WTC11 (cell line): Measurements from ENCODE around the gene POU2F3. TPM values are rescaled to one million over a fixed set of nuclear protein-coding genes. Genes with fewer than 3 reads are reported as not detected.

ENCODE experiments used
- ATAC-seq: fragments of 200-7000 bp; cut with Tn5 transposase; 2 replicates; pipeline ENCODE4 v1.10.0; 2021; ENCODE audit warnings: mild to moderate bottlenecking, moderate library complexity
- CTCF ChIA-PET: fragments of 300-600 bp; sonication (Branson Sonifier 250); formaldehyde crosslinking; loops from one replicate; lab custom pipeline; 2021; ENCODE audit warnings: antibody characterized with exemption; lab: Charles Lee
- POLR2A ChIA-PET: fragments of 350-600 bp; sonication (Branson Sonifier 250); formaldehyde crosslinking; loops from one replicate; lab custom pipeline; 2021; ENCODE audit warnings: antibody characterized with exemption; lab: Charles Lee
- DNase-seq: peaks from one replicate; pipeline ENCODE4 v3.0.0; 2021; ENCODE audit warnings: low spot score
- H3K27ac Mint-ChIP-seq: 2 replicates; pipeline ENCODE4 v1.8.0; 2021; ENCODE audit warnings: mixed read lengths
- H3K27me3 Mint-ChIP-seq: 2 replicates; pipeline ENCODE4 v1.8.0; 2021; ENCODE audit warnings: low read depth, mild to moderate bottlenecking, moderate library complexity, mixed read lengths
- H3K36me3 Mint-ChIP-seq: 2 replicates; pipeline ENCODE4 v1.8.0; 2021; ENCODE audit warnings: mixed read lengths
- H3K4me1 Mint-ChIP-seq: 2 replicates; pipeline ENCODE4 v1.8.0; 2022; ENCODE audit warnings: mixed read lengths
- H3K4me3 Mint-ChIP-seq: 2 replicates; pipeline ENCODE4 v1.8.0; 2021; ENCODE audit warnings: mild to moderate bottlenecking, moderate library complexity, mixed read lengths
- H3K9me3 Mint-ChIP-seq: 2 replicates; pipeline ENCODE4 v1.8.0; 2021; ENCODE audit warnings: mixed read lengths
- AFF4 ChIP-seq: sonication (generic); formaldehyde crosslinking; IDR thresholded peaks from 2 replicates; pipeline ENCODE4 v1.8.1; 2023; ENCODE audit warnings: mild to moderate bottlenecking, missing genetic modification reagents, borderline replicate concordance
- AR ChIP-seq: fragments of 250-450 bp; sonication (Bioruptor Pico); IDR thresholded peaks from 2 replicates; pipeline ENCODE4 v1.9.0; 2021; ENCODE audit warnings: mild to moderate bottlenecking
- ATF2 ChIP-seq: sonication (generic); formaldehyde crosslinking; IDR thresholded peaks from 2 replicates; pipeline ENCODE4 v1.8.1; 2022; ENCODE audit warnings: low read depth, missing genetic modification reagents, borderline replicate concordance
- EMX1 ChIP-seq: fragments of 250-450 bp; sonication (Bioruptor Pico); IDR thresholded peaks from 2 replicates; pipeline ENCODE4 v1.8.0; 2021; ENCODE audit warnings: mild to moderate bottlenecking
- ESRRA ChIP-seq: sonication (generic); formaldehyde crosslinking; IDR thresholded peaks from 2 replicates; pipeline ENCODE4 v1.8.1; 2022; ENCODE audit warnings: mild to moderate bottlenecking, missing genetic modification reagents, borderline replicate concordance
- FOXP4 ChIP-seq: sonication (generic); formaldehyde crosslinking; IDR thresholded peaks from 2 replicates; pipeline ENCODE4 v1.8.0; 2022; ENCODE audit warnings: mild to moderate bottlenecking, missing genetic modification reagents
- HMGXB4 ChIP-seq: sonication (generic); formaldehyde crosslinking; IDR thresholded peaks from 2 replicates; pipeline ENCODE4 v1.8.1; 2023; ENCODE audit warnings: mild to moderate bottlenecking, moderate library complexity, missing genetic modification reagents
- NR2C2 ChIP-seq: sonication (generic); formaldehyde crosslinking; IDR thresholded peaks from 2 replicates; pipeline ENCODE4 v1.8.0; 2022; ENCODE audit warnings: mild to moderate bottlenecking, missing genetic modification reagents
- SP1 ChIP-seq: sonication (generic); formaldehyde crosslinking; conservative IDR thresholded peaks from 2 replicates; pipeline ENCODE4 v1.8.1; 2022; ENCODE audit warnings: missing genetic modification reagents
- TCF7 ChIP-seq: sonication (generic); formaldehyde crosslinking; IDR thresholded peaks from 2 replicates; pipeline ENCODE4 v1.8.0; 2022; ENCODE audit warnings: mild to moderate bottlenecking, low read depth, missing genetic modification reagents, moderate library complexity
- TEAD1 ChIP-seq: sonication (generic); formaldehyde crosslinking; IDR thresholded peaks from 2 replicates; pipeline ENCODE4 v1.8.0; 2022; ENCODE audit warnings: mild to moderate bottlenecking, missing genetic modification reagents
- TP53 ChIP-seq: sonication (generic); formaldehyde crosslinking; IDR thresholded peaks from 2 replicates; pipeline ENCODE4 v1.8.1; 2023; ENCODE audit warnings: mild to moderate bottlenecking, missing genetic modification reagents
- USF2 ChIP-seq: sonication (generic); formaldehyde crosslinking; IDR thresholded peaks from 2 replicates; pipeline ENCODE4 v1.8.1; 2023; ENCODE audit warnings: mild to moderate bottlenecking, missing genetic modification reagents, moderate library complexity
- ZBTB43 ChIP-seq: sonication (generic); formaldehyde crosslinking; IDR thresholded peaks from 2 replicates; pipeline ENCODE4 v1.8.1; 2023; ENCODE audit warnings: mild to moderate bottlenecking, missing genetic modification reagents
- ZMAT4 ChIP-seq: fragments of 250-450 bp; sonication (Bioruptor Pico); IDR thresholded peaks from 2 replicates; pipeline ENCODE4 v1.9.0; 2021; ENCODE audit warnings: mild to moderate bottlenecking
- ZNF138 ChIP-seq: sonication (generic); formaldehyde crosslinking; conservative IDR thresholded peaks from 2 replicates; pipeline ENCODE4 v1.8.1; 2022; ENCODE audit warnings: mild to moderate bottlenecking, moderate library complexity, missing genetic modification reagents
- ZNF416 ChIP-seq: fragments of 250-450 bp; sonication (Bioruptor Pico); IDR thresholded peaks from 2 replicates; pipeline ENCODE4 v1.9.0; 2021; ENCODE audit warnings: mild to moderate bottlenecking, inconsistent platforms
- ZSCAN18 ChIP-seq: fragments of 250-450 bp; sonication (Bioruptor Pico); IDR thresholded peaks from 2 replicates; pipeline ENCODE4 v2.1.2; 2022; ENCODE audit warnings: mild to moderate bottlenecking, moderate library complexity
- total RNA-seq: library from RNA; stranded (reverse); gene quantifications from 3 replicates; pipeline ENCODE4 v1.2.3, GENCODE V29; 2021

The POU2F3 gene
- total RNA-seq, 1 experiment from 2014 or later = 0.61 TPM

GRCh38 chr11:120236169-120237107, 3.5 kb upstream of the POU2F3 start:
- H3K27ac Mint-ChIP-seq = peak overlapping the region; percentile 37
- POLR2A ChIA-PET = interaction anchor here (0.7 to 1.7 kb wide), 7 partner anchors 11 to 101 kb away, joined by 3 to 14 read pairs (median 3); no protein-coding TSS in a partner anchor
- peaks cover 41% of the 10 kb centered on the region for H3K27me3 Mint-ChIP-seq
- TF ChIP-seq FOXP4 (CRISPR knock-in tag) (no peak), ZNF416 (peak; percentile 94), SP1 (peak; percentile 36), EMX1 (CRISPR knock-in tag) (peak; percentile 98), ZMAT4 (no peak), NR2C2 (peak; percentile 55; the same call in 1 of the 2 replicates), TCF7 (CRISPR knock-in tag) (no peak), TP53 (no peak), ZSCAN18 (CRISPR knock-in tag) (no peak), USF2 (CRISPR knock-in tag) (no peak), ESRRA (CRISPR knock-in tag) (0 out of 2 replicates have a peak, but pooled peaks have one; percentile 23), ZBTB43 (peak; percentile 16; the same call in 1 of the 2 replicates), ZNF138 (CRISPR knock-in tag) (no peak), AFF4 (no peak), AR (CRISPR knock-in tag) (peak; percentile 96), ATF2 (0 out of 2 replicates have a peak, but pooled peaks have one; percentile 34), HMGXB4 (CRISPR knock-in tag) (no peak), TEAD1 (CRISPR knock-in tag) (0 out of 2 replicates have a peak, but pooled peaks have one; percentile 37)

More at GRCh38 chr11:120236169-120237107, 3.5 kb upstream of the POU2F3 start:
- no peaks in the 10 kb centered on the region for H3K9me3 Mint-ChIP-seq
- CTCF ChIA-PET = interaction anchor here (0.6 to 24.2 kb wide), 15 partner anchors 9 to 277 kb away, joined by 3 to 623 read pairs (median 8); no protein-coding TSS in a partner anchor
- peaks cover 33% of the 10 kb centered on the region for H3K4me1 Mint-ChIP-seq
- ATAC-seq = peak; percentile 66
- H3K36me3 Mint-ChIP-seq = no peaks in the 10 kb centered on the region
- no peak for DNase-seq
- no peak overlapping the region for H3K4me3 Mint-ChIP-seq
